GM18526 (cell line): ENCODE data around the gene DOK4.

ENCODE experiments used
- POLR2A ChIP-seq: IDR thresholded peaks from 3 replicates; pipeline ENCODE4 v1.6.1; 2011; ENCODE audit not compliant: insufficient read length; ENCODE audit errors: extremely low read depth

DOK4 gene

GRCh38 chr16:57422026-57422944, 64.0 kb downstream of the DOK4 start:
- no peak for TF ChIP-seq POLR2A
